GM20000 (cell line): Measurements from ENCODE around the gene BPIFB2.
"Not testable (repeated sequence)": the region's sequence is repeated elsewhere in the genome, so short reads cannot be mapped to it uniquely, and the experiment has no call there.

Experiments used
- DNase-seq: peaks from one replicate; pipeline ENCODE4 v3.0.0; 2012; ENCODE audit warnings: low spot score
- TF ChIP-seq, protein P1 (sequence below): IDR thresholded peaks from 2 replicates; pipeline ENCODE4 v1.5.1; 2012; ENCODE audit warnings: mild to moderate bottlenecking, control low read depth; ENCODE audit errors: extremely low read depth, missing control alignments

Gene BPIFB2

DNA sequence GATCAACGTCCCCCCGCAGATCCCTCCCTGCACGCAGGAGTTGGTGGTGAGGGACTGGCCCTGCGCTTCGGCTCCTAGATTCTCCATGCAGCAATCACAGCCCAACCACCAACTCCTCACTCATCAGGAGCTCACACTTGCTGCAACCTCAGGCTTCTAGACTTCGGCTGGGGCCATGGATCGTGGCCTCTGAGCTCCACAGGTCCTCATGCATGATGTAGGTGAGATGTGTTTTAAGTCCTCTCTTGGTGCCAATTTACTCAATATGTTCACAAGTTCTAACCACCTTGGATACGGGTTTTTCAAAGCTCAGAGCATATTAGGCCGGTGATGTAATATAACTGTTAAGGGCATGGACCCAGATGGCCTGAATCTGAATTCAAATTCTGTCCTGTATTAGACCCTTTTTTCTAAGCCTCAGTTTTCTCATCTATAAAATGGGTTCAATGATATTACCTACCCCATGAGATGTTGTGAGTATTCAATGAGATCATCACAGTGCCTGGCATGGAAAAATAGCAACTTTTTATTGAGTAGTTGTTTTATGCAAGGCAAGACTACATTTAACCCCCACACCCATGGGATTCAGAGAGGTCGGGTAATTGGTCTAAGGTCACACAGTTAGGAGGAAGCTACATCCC is 34.3 kb upstream of the BPIFB2 start:
- no peak for DNase-seq
- TF ChIP-seq, protein P1, sequence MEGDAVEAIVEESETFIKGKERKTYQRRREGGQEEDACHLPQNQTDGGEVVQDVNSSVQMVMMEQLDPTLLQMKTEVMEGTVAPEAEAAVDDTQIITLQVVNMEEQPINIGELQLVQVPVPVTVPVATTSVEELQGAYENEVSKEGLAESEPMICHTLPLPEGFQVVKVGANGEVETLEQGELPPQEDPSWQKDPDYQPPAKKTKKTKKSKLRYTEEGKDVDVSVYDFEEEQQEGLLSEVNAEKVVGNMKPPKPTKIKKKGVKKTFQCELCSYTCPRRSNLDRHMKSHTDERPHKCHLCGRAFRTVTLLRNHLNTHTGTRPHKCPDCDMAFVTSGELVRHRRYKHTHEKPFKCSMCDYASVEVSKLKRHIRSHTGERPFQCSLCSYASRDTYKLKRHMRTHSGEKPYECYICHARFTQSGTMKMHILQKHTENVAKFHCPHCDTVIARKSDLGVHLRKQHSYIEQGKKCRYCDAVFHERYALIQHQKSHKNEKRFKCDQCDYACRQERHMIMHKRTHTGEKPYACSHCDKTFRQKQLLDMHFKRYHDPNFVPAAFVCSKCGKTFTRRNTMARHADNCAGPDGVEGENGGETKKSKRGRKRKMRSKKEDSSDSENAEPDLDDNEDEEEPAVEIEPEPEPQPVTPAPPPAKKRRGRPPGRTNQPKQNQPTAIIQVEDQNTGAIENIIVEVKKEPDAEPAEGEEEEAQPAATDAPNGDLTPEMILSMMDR = no peak

DNA sequence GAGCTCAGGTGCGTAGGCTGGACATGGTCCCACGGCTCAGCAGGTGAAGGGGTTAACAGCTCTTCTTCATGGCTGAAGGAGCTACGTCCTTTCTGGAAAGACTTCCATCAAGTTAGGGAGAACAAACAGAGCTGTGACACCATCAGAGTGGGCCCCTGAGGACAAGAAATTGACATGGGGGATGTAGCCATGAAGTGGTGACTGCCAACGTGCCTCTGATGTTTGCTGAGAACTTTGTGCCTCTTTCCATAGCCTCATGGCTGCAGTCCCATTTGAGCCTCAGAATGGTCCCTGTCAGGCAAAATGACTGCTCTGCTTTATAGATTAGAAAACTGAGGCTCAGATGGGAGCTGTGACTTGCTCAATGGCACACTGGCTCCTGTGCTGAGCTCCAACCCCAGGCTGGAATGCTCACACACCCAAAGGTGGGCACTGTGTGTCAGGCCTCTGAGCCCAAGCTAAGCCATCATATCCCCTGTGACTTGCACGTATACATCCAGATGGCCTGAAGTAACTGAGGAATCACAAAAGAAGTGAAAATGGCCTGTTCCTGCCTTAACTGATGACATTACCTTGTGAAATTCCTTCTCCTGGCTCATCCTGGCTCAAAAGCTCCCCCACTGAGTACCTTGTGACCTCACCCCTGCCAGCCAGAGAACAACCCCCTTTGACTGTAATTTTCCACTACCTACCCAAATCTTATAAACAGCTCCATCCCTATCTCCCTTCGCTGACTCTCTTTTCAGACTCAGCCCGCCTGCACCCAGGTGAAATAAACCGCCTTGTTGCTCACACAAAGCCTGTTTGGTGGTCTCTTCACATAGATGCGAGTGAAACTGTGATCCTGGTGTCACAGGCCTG is 33.1 kb upstream of the BPIFB2 start:
- not testable (repeated sequence) for DNase-seq

DNA sequence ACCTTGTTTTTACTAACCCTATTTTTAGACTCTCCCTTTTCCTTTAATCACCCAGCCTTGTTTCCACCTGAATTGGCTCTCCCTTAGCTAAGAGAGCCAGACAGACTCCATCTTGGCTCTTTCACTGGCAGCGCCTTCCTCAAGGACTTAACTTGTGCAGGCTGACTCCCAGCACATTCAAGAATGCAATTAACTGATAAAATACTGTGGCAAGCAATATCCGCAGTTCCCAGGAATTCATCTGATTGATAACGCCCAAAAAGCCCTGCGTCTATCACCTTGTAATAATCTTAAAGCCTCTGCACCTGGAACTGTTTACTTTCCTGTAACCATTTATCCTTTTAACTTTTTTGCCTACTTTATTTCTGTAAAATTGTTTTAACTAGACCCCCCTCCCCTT is 32.4 kb upstream of the BPIFB2 start:
- DNase-seq = not testable (repeated sequence)

DNA sequence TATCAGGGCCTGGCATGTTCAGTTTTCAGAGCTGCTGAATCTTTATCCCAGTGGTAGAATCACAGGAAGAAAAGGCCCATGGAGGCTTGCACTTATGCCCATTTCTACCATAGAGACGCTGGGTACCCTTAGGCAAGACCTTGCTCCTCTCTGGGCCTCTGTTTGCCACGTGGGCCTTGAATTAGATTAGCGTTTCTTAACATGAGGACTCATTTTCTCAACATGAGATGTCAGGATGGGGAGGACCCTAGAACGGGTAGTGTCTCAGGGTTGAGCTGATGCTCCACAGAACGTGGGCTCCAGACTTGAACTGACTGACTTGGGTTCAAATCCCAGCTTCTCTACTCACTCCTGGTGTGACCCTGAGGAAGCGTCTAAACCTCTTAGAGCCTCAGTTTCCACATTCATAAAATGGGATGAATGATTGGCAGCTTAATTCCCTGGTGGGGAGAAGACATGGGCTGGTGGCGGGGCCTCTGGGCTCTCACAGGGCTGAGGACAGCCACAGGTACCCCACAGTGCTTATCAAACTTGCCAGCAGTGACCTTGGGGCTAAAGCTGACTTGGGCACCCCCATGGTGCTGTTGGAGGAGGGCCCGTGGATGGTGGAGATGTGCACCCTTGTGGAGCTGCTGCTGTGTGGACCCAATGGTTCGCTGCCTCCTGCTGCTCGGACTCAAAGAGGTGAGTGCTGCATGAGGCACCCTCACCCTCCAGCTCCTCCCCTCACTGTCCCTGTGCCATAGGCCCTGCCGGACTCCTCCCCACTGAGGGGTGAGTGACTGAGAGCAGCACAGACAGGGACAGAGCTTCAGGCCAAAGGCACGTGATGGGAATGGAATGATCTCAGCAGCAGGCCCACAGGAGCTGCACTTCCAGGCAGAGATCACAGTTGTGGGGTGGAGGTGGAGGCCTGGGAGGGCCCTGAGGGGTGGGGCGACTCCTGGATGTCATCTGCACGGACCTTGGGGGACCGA is 31.5 kb upstream of the BPIFB2 start:
- DNase-seq = no peak
- TF ChIP-seq, protein P1 = no peak

DNA sequence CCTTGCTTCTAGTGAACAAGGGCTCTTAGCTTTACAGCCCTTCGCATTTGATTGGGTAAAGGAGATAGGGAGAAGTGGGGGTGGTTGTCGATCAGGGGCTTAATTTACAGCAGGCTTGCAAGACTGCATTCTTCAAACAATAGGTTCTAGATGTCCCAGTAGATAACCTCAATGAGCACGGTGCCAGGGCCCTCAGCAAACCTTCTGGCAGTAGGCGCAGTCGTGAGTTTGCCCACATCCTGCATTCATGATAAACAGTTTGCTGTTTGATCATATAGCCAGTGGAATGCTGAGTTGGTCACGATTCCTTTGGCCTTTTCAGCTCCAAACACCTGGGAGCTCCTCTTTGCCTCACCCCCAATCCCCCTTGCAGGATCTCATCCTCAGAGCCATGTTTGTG is 30.8 kb upstream of the BPIFB2 start:
- no peak for DNase-seq
- TF ChIP-seq, protein P1 = no peak

DNA sequence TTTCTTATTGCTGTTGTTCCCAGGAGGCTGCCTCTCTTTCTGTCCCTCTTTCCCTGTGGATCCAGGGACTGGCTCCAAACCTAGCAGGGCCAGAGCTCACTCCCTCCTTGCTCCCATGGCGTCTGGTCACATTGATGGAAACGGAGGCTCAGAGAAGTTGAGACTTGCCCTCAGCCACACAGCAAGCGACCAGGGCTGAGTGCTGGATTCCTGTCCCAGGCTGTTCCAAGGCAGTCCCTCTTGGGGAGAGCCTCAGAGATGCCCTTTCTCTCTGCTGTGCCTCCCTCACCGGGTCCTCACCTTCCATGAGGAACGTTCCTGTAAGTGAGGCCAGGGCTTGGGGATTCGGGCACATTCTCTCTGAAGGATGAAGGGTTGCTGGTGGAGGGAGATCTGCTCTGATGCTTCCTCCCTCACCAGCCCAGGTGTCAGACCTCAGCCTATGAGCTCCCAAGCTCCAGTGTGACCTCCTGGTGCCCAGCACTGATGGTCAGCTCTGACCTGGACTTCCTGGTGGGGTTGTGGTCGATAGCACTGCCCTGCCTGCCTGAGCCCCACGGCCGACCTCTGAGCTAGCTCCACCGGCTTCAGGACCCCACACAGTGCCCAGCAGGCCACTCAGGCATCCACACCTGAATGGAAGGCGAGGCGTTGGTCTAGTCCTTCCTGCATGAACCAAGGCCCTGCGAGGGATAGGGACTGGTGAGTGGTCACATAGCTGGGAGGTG is 30.1 kb upstream of the BPIFB2 start:
- DNase-seq = no peak
- TF ChIP-seq, protein P1 = no peak

DNA sequence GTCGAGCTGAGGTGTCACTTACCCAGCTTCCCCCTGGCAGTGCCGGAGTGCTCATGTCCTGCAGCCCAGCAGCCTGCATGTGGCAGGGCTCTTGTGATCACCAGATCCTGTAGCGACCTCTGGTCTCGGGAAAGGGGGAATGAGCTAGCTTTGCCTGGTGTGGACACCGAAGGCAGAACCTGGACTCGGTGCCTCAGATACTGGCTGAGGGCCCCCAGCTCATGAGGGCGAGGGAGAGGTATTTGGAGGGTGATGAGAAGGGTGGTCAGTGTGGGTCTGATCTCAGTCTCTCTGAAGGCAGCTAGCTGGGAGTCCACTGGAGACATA is 29.5 kb upstream of the BPIFB2 start:
- TF ChIP-seq, protein P1 = no peak
- no peak for DNase-seq
